HG03103 (cell line): Measurements from ENCODE around the gene DHODH.
"Not testable (repeated sequence)": the region's sequence is repeated elsewhere in the genome, so short reads cannot be mapped to it uniquely, and the experiment has no call there.

Experiments used
- ATAC-seq: cut with Tn5 transposase; IDR thresholded peaks from one replicate; pipeline ENCODE4 v1.9.1; 2021; ENCODE audit warnings: low read depth; ENCODE audit not compliant: unreplicated experiment

Gene DHODH

DNA sequence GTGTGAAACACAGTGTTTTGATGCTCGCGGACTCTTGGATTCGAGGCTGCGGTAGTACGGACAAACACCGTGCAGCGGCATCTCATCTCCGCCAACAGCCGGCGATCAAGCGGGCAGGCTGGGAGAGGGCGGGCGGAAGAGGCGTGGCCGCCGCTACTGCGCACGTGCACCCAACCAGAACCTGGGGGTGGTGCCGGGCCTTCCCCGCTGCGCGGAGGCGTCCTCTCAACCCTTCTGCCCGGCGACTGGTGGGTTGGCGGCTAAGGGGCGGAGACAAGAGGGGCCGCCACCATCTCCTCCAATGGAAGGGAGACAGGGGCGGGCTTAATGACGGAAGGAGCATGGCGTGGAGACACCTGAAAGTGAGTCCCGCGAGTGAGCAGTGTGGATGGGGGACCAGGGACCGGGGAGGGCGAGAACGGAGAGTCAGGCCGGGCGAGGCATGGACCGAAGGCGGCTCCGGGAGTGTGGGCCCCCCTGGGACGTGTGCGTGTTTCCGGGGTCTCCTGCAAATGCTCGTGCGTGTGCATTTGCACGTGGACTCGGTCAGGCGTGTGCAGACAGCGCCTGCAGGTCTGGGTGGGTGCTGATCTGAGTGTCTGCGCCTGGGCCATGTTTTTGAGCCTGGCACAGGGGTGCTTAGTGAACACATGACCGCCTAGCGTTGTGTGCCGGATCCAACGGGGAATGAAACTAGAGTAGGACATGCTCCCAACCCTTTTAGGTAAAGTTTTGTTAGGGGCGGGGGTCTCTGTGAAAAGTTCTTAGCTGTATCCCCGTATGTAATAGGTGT is at the start of gene DHODH:
Gene DHODH, plus strand, starts transcription at position 321 of the 793 bp plus-strand sequence. Its CDS starts 21 bp downstream, at position 342.
- ATAC-seq, result peak; percentile 99

DNA sequence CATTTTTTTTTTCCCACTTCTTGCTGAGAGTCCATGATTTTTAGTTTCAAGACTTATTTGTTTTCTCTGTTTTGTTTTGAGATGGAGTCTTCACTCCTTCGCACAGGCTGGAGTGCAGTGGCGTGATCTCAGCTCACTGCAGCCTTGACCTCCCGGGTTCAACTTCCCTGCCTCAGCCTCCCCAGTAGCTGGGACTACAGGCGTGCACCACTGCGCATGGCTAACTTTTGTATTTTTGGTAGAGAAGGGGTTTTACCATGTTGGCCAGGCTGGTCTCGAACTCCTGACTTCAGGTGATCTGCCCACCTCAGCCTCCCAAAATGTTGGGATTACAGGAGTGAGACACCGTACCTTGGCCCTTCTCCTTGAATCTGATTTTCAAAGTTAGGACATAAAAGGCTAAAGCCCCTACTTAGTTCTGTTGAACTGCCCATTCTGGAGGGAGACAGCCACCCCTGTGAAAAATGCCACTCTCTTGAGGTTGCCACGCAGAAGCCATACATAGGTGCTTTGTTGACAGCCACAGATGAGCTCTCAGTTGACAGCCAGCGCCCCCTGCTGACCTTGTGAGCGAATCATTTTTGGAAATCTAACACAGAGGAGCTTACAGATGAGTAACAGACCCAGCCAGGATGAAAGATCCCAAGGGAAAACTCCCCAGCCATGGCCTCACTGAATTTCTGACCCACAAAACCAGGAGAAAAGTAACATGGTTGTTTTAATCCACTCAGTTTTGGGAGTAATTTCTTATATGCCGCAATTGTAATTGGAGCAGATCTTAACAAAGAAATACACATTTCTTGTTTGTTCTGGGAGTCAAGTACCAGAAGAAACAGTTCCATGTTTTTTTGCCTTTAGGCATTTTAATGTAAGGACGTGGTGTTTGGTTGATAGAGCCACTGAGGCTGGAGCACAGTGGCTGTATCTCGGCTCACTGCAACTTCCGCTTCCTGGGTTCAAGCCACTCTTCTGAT is 47.2 kb upstream of the DHODH start:
- ATAC-seq, result peak; percentile 71

DNA sequence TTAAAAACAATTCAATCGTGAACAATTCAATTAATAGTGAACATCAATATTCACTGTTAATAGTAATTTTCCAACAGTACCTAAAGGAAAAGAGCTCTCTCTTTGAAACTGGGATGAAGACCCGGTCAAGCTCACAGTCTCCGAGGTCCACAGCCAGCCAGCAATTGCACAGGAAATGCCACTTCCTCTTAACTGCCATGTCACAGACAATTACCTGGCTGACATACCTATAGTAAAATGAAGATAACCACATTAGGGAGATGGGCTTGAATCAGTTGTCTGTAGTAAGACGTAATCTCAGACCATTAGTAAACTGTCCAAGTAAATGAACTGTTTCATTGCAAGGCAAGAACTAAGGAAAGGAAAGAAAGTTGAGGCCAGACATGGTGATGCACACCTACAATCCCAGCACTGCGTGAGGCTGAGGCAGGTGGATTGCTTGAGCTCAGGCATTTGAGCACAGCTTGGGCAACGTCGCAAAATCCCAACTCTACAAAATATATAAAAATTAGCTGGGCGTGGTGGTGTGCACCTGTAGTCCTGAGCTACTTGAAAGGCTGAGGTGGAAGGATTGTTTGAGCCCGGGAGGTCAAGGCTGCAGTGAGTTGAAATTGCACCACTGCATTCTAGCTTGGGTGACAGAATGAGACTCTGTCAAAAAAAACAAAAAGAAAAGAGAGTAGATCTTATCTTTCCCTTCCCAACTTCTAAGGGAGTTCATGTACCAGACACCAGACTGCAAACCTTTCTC is 45.2 kb upstream of the DHODH start:
- ATAC-seq, result no peak

DNA sequence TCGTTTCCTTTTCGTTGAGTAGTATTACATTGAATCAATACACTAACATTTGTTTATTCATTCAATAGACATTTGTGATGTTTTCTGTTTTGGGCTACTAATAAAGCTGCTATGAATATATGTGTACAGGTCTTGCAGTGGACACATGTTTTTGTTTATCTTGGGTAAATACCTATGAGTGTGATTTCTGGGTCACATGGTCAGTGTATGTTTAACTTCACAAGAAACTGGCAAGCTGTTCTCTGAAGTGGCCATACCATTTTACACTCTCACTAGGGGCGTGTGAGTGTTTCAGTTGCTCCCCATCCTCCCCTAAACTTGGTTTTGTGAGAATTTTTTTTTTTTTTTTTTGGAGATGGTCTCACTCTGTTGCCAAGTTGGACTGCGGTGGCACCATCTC is 43.3 kb upstream of the DHODH start:
- no peak for ATAC-seq

- no peak for ATAC-seq
Observed at GRCh38 chr16:71966932-71967331, 41.6 kb upstream of the DHODH start.

GRCh38 chr16:71969353-71969752 is 39.2 kb upstream of the DHODH start:
- ATAC-seq, result no peak

DNA sequence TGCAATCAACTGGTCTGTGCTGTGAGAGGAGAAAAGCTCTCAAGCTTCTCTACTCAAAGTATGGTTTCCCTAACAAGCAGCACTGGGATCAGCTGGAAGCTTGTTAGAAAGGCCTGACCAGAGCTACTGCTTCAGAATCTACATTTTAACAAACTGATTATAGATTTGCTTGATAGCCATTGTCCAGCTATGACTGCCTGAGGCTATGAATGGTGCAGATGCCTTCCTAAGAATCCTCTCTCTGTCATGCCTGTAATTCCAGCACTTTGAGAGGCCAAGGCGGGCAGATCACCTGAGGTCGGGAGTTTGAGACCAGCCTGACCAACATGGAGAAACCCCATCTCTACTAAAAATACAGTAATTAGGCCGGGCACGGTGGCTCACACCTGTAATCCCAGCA is 37.0 kb upstream of the DHODH start:
- ATAC-seq, result no peak

- ATAC-seq, result no peak
Observed at GRCh38 chr16:71972356-71972755, 36.2 kb upstream of the DHODH start.

GRCh38 chr16:71973001-71973400 is 35.5 kb upstream of the DHODH start:
- no peak for ATAC-seq

- no peak for ATAC-seq
Observed at GRCh38 chr16:71974068-71974818, 34.3 kb upstream of the DHODH start.

DNA sequence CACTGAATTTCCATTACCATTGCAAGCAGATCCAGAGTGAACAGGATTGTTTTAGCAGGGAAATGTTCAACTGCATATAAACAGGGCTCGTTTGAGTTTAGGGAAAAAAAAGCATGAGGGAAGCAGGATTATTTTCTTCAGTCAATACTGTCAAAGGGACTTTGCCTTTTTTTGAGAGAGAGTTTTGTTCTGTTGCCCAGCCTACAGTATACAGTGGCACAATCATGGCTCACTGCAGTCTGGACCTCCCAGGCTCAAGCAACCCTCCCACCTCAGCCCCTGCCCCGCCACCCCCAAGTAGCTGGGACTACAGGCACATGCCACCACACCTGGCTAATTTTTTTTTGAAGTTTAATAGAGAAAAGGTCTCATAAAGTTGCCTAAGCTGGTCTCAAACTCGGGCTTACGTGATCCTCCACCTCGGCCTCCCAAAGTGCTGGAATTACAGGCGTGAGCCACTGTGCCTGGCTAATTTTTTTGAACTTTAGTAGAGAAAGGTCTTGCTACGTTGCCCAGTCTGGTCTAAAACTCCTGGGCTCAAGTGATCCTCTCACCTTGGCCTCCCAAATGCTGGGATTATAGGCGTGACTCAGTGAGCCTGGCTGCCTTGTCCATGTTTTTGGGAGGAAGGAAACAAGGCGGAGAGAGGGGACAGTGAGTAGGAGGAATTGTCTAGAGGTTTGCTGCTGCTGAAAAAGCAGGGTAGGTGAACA is 23.1 kb upstream of the DHODH start:
- no peak for ATAC-seq

DNA sequence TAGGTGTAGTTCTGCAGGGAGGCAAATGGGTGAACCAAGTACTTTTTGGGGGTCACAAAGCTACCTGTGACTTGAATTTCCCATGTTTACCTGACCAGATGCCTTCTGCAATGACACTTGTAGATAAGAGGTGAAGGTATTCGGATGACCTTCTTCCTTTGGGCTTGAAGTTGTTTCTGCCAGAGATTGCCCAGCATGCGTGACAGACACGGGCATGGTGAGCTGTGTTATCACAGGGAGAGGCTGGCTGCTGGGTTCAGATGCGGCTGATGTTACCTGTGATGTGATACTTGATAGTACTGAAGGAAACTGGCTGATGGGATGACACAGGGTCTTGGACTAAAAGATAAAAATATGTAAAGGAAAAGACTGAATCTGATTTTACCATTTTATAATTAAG is 22.4 kb upstream of the DHODH start:
- ATAC-seq, result no peak

DNA sequence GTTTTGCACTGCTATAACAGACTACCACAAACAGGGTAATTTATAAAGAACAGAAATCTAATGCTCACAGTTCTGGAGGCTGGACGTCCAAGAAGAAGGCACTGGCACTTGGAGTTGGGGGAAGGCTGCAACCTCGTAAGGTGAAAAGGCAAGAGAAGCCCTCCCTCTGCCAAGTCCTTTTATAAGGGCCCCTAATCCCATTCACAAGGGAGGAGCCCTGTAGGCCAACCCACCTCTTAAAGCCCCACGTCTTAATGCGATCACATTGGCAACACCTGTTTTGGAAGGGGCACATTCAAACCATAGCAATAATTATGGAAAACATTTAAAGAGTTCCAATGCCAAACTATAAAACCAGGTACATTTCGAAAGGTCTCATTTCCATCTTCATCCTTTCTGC is 13.5 kb upstream of the DHODH start:
- ATAC-seq, result no peak

DNA sequence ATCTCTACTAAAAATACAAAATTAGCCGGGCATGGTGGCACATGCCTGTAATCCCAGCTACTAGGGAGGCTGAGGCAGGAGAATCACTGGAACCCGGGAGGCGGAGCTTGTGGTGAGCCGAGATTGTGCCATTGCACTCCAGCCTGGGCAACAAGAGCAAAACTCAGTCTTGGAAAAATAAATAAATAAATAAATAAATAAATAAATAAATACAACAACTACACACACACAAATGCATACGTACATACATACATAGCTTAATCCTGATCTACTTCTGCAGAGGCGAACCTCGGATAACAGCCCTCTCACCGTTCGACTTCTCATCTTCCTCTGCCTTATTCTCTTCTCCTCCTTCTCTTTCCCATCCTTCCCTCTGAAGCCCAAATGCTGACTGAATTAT is 11.0 kb upstream of the DHODH start:
- not testable (repeated sequence) for ATAC-seq

GRCh38 chr16:72001180-72001874 is 7.2 kb upstream of the DHODH start:
- ATAC-seq, result no peak

- ATAC-seq, result no peak
Observed at GRCh38 chr16:72002619-72003018, 5.9 kb upstream of the DHODH start.

GRCh38 chr16:72008065-72008423 is 500 bp upstream of the DHODH start:
- ATAC-seq, result not testable (repeated sequence)

- no peak for ATAC-seq
Observed at GRCh38 chr16:72009779-72010178, 1.2 kb downstream of the DHODH start.

- no peak for ATAC-seq
Observed at GRCh38 chr16:72012607-72013006, 4.1 kb downstream of the DHODH start.
